HEK293T (cell line): ENCODE measurements around the gene LRRC59.

Source experiments
- BHLHE40 ChIP-seq: fragments of 450-650 bp; IDR thresholded peaks from 2 replicates; pipeline ENCODE4 v1.6.1; 2016; ENCODE audit warnings: mild to moderate bottlenecking, moderate library complexity, borderline replicate concordance
- NFRKB ChIP-seq: fragments of 450-650 bp; IDR thresholded peaks from 2 replicates; pipeline ENCODE4 v1.6.1; 2016; ENCODE audit warnings: mild to moderate bottlenecking, moderate library complexity

GRCh38 chr17:50361561-50362480 lies 35.5 kb downstream of the LRRC59 start:
- TF ChIP-seq BHLHE40 (no peak), NFRKB (no peak)
